Measurements from ENCODE around the gene TBC1D8B.

The TBC1D8B gene

GRCh38 chrX:106899276-106899675 is 96.8 kb downstream of the TBC1D8B start:
- H3K79me2 ChIP-seq (ENCODE audit: control insufficient read depth, low read length) = no peaks in the 10 kb centered on the region
- no peaks in the 10 kb centered on the region for H3K36me3 ChIP-seq (ENCODE audit: control insufficient read depth, low read length)
- H3K27me3 ChIP-seq (ENCODE audit: control insufficient read depth, low read length) = no peaks in the 10 kb centered on the region
- no peak overlapping the region for H3K27ac ChIP-seq (ENCODE audit: low read depth, low read length)
- H3K4me3 ChIP-seq (ENCODE audit: low read length) = no peak overlapping the region
- H4K20me1 ChIP-seq (ENCODE audit: control insufficient read depth, insufficient read depth, low read depth, low read length) = no peaks in the 10 kb centered on the region
- TF ChIP-seq EZH2phosphoT487 (IDR thresholded peaks at IDR 0.05; ENCODE audit: borderline replicate concordance, low read length) = no peak
- TF ChIP-seq CTCF (IDR thresholded peaks at IDR 0.05; ENCODE audit: low read depth, low read length, poor library complexity, severe bottlenecking) = no peak
- no peaks in the 10 kb centered on the region for H3K9me3 ChIP-seq (ENCODE audit: control insufficient read depth, insufficient read depth, low read length)
- H3K4me1 ChIP-seq (ENCODE audit: control insufficient read depth, low read length) = no peaks in the 10 kb centered on the region
- no peaks in the 10 kb centered on the region for H3K9me2 ChIP-seq (replicated peaks; ENCODE audit: control insufficient read depth, low read length)
- H3K4me2 ChIP-seq (ENCODE audit: low read length) = no peak overlapping the region
- no peaks in the 10 kb centered on the region for H3F3A ChIP-seq (ENCODE audit: control insufficient read depth, insufficient read depth)

DNA sequence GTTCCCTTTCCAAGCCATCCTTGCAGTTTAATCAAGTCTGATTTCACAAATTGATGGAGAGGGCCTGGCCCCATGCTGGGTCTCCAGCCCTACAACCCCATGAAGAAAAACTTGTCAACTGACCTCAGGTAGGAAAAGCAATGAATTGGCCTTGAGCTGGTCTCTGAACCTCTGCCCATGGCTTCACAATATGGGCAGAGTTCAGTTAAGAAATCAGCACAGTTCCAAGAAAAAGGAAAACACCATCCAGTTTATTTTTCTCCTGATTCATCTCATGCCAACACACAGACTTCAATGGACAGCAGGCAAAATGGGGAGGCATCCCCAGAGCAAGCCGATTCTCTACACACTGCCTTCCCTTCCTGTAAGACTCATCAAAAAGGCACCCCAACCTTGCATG is 97.4 kb downstream of the TBC1D8B start:
- H3K79me2 ChIP-seq (ENCODE audit: control insufficient read depth, low read length) = no peaks in the 10 kb centered on the region
- no peaks in the 10 kb centered on the region for H3K9me3 ChIP-seq (ENCODE audit: control insufficient read depth, insufficient read depth, low read length)
- no peaks in the 10 kb centered on the region for H3K27me3 ChIP-seq (ENCODE audit: control insufficient read depth, low read length)

DNA sequence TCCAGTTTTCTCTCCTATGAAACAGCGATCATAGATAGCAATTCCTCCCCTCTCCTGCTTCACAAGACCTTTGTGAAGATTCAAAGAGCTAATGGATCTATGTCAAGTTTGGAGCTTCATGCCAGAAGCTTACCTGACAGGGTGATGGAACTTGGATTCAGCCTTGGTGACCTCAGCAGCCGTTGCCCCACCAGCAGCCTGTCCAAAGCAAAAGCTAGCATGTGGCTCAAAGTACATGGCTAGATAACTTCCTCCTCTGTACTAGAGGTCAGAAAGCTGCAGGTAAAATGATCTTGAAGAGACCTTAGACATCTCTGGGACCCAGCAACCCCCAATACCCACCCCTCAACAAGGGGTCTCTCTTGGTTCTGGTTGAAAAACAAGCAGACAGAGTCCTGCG is 98.9 kb downstream of the TBC1D8B start:
- TF ChIP-seq CTCF (IDR thresholded peaks at IDR 0.05; ENCODE audit: low read depth, low read length, poor library complexity, severe bottlenecking) = no peak
- TF ChIP-seq EZH2phosphoT487 (IDR thresholded peaks at IDR 0.05; ENCODE audit: borderline replicate concordance, low read length) = no peak
- no peak overlapping the region for H3K27ac ChIP-seq (ENCODE audit: low read depth, low read length)
- H3F3A ChIP-seq (ENCODE audit: control insufficient read depth, insufficient read depth) = no peaks in the 10 kb centered on the region
- no peaks in the 10 kb centered on the region for H3K79me2 ChIP-seq (ENCODE audit: control insufficient read depth, low read length)
- H4K20me1 ChIP-seq (ENCODE audit: control insufficient read depth, insufficient read depth, low read depth, low read length) = no peaks in the 10 kb centered on the region
- H3K4me3 ChIP-seq (ENCODE audit: low read length) = no peak overlapping the region
- H3K9me3 ChIP-seq (ENCODE audit: control insufficient read depth, insufficient read depth, low read length) = no peaks in the 10 kb centered on the region
- no peaks in the 10 kb centered on the region for H3K27me3 ChIP-seq (ENCODE audit: control insufficient read depth, low read length)
- H3K4me1 ChIP-seq (ENCODE audit: control insufficient read depth, low read length) = no peaks in the 10 kb centered on the region
- H3K36me3 ChIP-seq (ENCODE audit: control insufficient read depth, low read length) = no peaks in the 10 kb centered on the region
- no peak overlapping the region for H3K4me2 ChIP-seq (ENCODE audit: low read length)
- no peaks in the 10 kb centered on the region for H3K9me2 ChIP-seq (replicated peaks; ENCODE audit: control insufficient read depth, low read length)

More for the DNA sequence above, 97.4 kb downstream of the TBC1D8B start:
- no peaks in the 10 kb centered on the region for H3K9me2 ChIP-seq (replicated peaks; ENCODE audit: control insufficient read depth, low read length)
- H3K4me2 ChIP-seq (ENCODE audit: low read length) = no peak overlapping the region
- no peak overlapping the region for H3K27ac ChIP-seq (ENCODE audit: low read depth, low read length)
- H3K4me1 ChIP-seq (ENCODE audit: control insufficient read depth, low read length) = no peaks in the 10 kb centered on the region
- H3F3A ChIP-seq (ENCODE audit: control insufficient read depth, insufficient read depth) = no peaks in the 10 kb centered on the region
- H4K20me1 ChIP-seq (ENCODE audit: control insufficient read depth, insufficient read depth, low read depth, low read length) = no peaks in the 10 kb centered on the region
- no peak overlapping the region for H3K4me3 ChIP-seq (ENCODE audit: low read length)
- TF ChIP-seq CTCF (IDR thresholded peaks at IDR 0.05; ENCODE audit: low read depth, low read length, poor library complexity, severe bottlenecking) (no peak), EZH2phosphoT487 (IDR thresholded peaks at IDR 0.05; ENCODE audit: borderline replicate concordance, low read length) (no peak)
- no peaks in the 10 kb centered on the region for H3K36me3 ChIP-seq (ENCODE audit: control insufficient read depth, low read length)

GRCh38 chrX:106901781-106902219 is 99.3 kb downstream of the TBC1D8B start:
- Histone ChIP-seq H3K9me2 (replicated peaks; ENCODE audit: control insufficient read depth, low read length) (no peaks in the 10 kb centered on the region), H3K27ac (ENCODE audit: low read depth, low read length) (no peak overlapping the region), H3F3A (ENCODE audit: control insufficient read depth, insufficient read depth) (no peaks in the 10 kb centered on the region), H3K79me2 (ENCODE audit: control insufficient read depth, low read length) (no peaks in the 10 kb centered on the region), H3K4me1 (ENCODE audit: control insufficient read depth, low read length) (no peaks in the 10 kb centered on the region), H3K9me3 (ENCODE audit: control insufficient read depth, insufficient read depth, low read length) (no peaks in the 10 kb centered on the region), H3K27me3 (ENCODE audit: control insufficient read depth, low read length) (no peaks in the 10 kb centered on the region), H3K4me2 (ENCODE audit: low read length) (no peak overlapping the region), H3K36me3 (ENCODE audit: control insufficient read depth, low read length) (no peaks in the 10 kb centered on the region), H3K4me3 (ENCODE audit: low read length) (no peak overlapping the region), H4K20me1 (ENCODE audit: control insufficient read depth, insufficient read depth, low read depth, low read length) (no peaks in the 10 kb centered on the region)
- no peak for TF ChIP-seq EZH2phosphoT487 (IDR thresholded peaks at IDR 0.05; ENCODE audit: borderline replicate concordance, low read length)
